ENCODE measurements around the gene KIF20A.

- TF ChIP-seq POLR2AphosphoS5 (IDR thresholded peaks at IDR 0.05; ENCODE audit: low read depth) = no peak
- no peak for TF ChIP-seq CTCF (conservative IDR thresholded peaks at IDR 0.05; ENCODE audit: low read depth in 2 of 2)
- TF ChIP-seq EZH2phosphoT487 (IDR thresholded peaks at IDR 0.05; ENCODE audit: unreplicated experiment) = no peak
- TF ChIP-seq JUNB (IDR thresholded peaks at IDR 0.05; ENCODE audit: unreplicated experiment) = no peak
- no peak for TF ChIP-seq ZNF114 (CRISPR knock-in tag; IDR thresholded peaks at IDR 0.05)
- no peak for TF ChIP-seq REST (IDR thresholded peaks at IDR 0.05; ENCODE audit: unreplicated experiment)
- TF ChIP-seq EZH2 (IDR thresholded peaks at IDR 0.05; ENCODE audit: low read depth, unreplicated experiment) = no peak
- no peak for TF ChIP-seq ETS1 (IDR thresholded peaks at IDR 0.05)
- no peak for TF ChIP-seq NANOG (IDR thresholded peaks at IDR 0.05; ENCODE audit: borderline replicate concordance)
Observed at GRCh38 chr5:138170299-138170698, 8.6 kb upstream of the KIF20A start.
